GM19193 (cell line): ENCODE measurements around the gene SPECC1.

Source experiments
- POLR2A ChIP-seq: IDR thresholded peaks from 4 replicates; pipeline ENCODE4 v1.6.1; 2011; ENCODE audit not compliant: insufficient read depth, insufficient read length; ENCODE audit errors: extremely low read depth

SPECC1 gene

GRCh38 chr17:20127360-20128035 lies 118.3 kb downstream of the SPECC1 start:
- TF ChIP-seq POLR2A = no peak

GRCh38 chr17:20128036-20128667 lies 119.0 kb downstream of the SPECC1 start:
- TF ChIP-seq POLR2A = no peak

- no peak for TF ChIP-seq POLR2A
These were observed 124.4 kb downstream of the SPECC1 start for GRCh38 chr17:20133517-20133916.

GRCh38 chr17:20141198-20141972 lies 132.2 kb downstream of the SPECC1 start:
- TF ChIP-seq POLR2A = no peak

- TF ChIP-seq POLR2A = no peak
These were observed 133.1 kb downstream of the SPECC1 start for GRCh38 chr17:20142268-20142667.

- no peak for TF ChIP-seq POLR2A
These were observed 134.6 kb downstream of the SPECC1 start for GRCh38 chr17:20143740-20144139.

GRCh38 chr17:20145567-20145966 lies 136.4 kb downstream of the SPECC1 start:
- no peak for TF ChIP-seq POLR2A

- no peak for TF ChIP-seq POLR2A
These were observed 140.1 kb downstream of the SPECC1 start for GRCh38 chr17:20149251-20149650.

GRCh38 chr17:20151174-20151573 lies 142.0 kb downstream of the SPECC1 start:
- TF ChIP-seq POLR2A = no peak

- no peak for TF ChIP-seq POLR2A
These were observed 144.1 kb downstream of the SPECC1 start for GRCh38 chr17:20153231-20153630.

GRCh38 chr17:20154286-20155000 lies 145.3 kb downstream of the SPECC1 start:
- no peak for TF ChIP-seq POLR2A

GRCh38 chr17:20155258-20156195 lies 146.4 kb downstream of the SPECC1 start:
- peak; percentile 69 for TF ChIP-seq POLR2A

- TF ChIP-seq POLR2A = no peak
These were observed 147.2 kb downstream of the SPECC1 start for GRCh38 chr17:20156196-20157000.
